Loucy (cell line): ENCODE results near the gene B3GAT2.

Source experiments
- H2AFZ ChIP-seq: fragments of 200-600 bp; sonication (generic); 2 replicates; pipeline ENCODE4 v1.6.0; 2016; ENCODE audit warnings: antibody characterized with exemption, mild to moderate bottlenecking, low read length, moderate library complexity
- H3F3A ChIP-seq: fragments of 200-600 bp; 2 replicates; pipeline ENCODE4 v1.6.0; 2016; ENCODE audit warnings: antibody characterized with exemption, low read depth, mild to moderate bottlenecking
- H3K27me3 ChIP-seq: fragments of 200-600 bp; sonication (generic); 2 replicates; pipeline ENCODE4 v1.6.1; 2014; ENCODE audit warnings: low read length, mild to moderate bottlenecking; ENCODE audit not compliant: insufficient read depth, poor library complexity, severe bottlenecking
- H3K36me3 ChIP-seq: fragments of 200-600 bp; sonication (generic); 2 replicates; pipeline ENCODE4 v1.6.1; 2016; ENCODE audit warnings: low read length; ENCODE audit not compliant: insufficient read depth
- H3K4me1 ChIP-seq: fragments of 200-600 bp; sonication (generic); 2 replicates; pipeline ENCODE4 v1.5.1; 2014; ENCODE audit warnings: low read length, mild to moderate bottlenecking; ENCODE audit not compliant: insufficient read depth, poor library complexity, severe bottlenecking
- H3K4me2 ChIP-seq: fragments of 200-600 bp; sonication (generic); 2 replicates; pipeline ENCODE4 v1.6.0; 2014; ENCODE audit warnings: antibody characterized with exemption, low read length, low read depth, mild to moderate bottlenecking; ENCODE audit not compliant: poor library complexity, severe bottlenecking
- H3K4me3 ChIP-seq: fragments of 200-600 bp; sonication (generic); 2 replicates; pipeline ENCODE4 v1.5.1; 2014; ENCODE audit warnings: low read length, mild to moderate bottlenecking, mixed read lengths; ENCODE audit not compliant: poor library complexity, severe bottlenecking
- H3K79me2 ChIP-seq: fragments of 200-600 bp; sonication (generic); 2 replicates; pipeline ENCODE4 v1.6.1; 2014; ENCODE audit warnings: low read length; ENCODE audit not compliant: insufficient read depth
- H3K9ac ChIP-seq: fragments of 200-600 bp; sonication (generic); 2 replicates; pipeline ENCODE4 v1.6.0; 2014; ENCODE audit warnings: mild to moderate bottlenecking, low read depth, low read length, moderate library complexity; ENCODE audit not compliant: poor library complexity, severe bottlenecking
- H3K9me2 ChIP-seq: fragments of 200-600 bp; sonication (generic); replicated peaks from 2 replicates; pipeline ENCODE4 v1.6.1; 2016; ENCODE audit warnings: low read depth, low read length, mixed read lengths
- H3K9me3 ChIP-seq: fragments of 200-600 bp; sonication (generic); 2 replicates; pipeline ENCODE4 v1.6.1; 2014; ENCODE audit warnings: mild to moderate bottlenecking, antibody characterized with exemption, low read length, low read depth; ENCODE audit not compliant: insufficient read depth
- H4K20me1 ChIP-seq: fragments of 200-600 bp; sonication (generic); 2 replicates; pipeline ENCODE4 v1.6.0; 2014; ENCODE audit warnings: antibody characterized with exemption, low read length, mild to moderate bottlenecking; ENCODE audit not compliant: insufficient read depth, poor library complexity, severe bottlenecking
- CTCF ChIP-seq: fragments of 200-600 bp; sonication (generic); conservative IDR thresholded peaks from 2 replicates; pipeline ENCODE4 v1.5.1; 2014; ENCODE audit warnings: mild to moderate bottlenecking, antibody characterized with exemption, low read length
- EZH2phosphoT487 ChIP-seq: fragments of 200-600 bp; IDR thresholded peaks from 2 replicates; pipeline ENCODE4 v1.6.1; 2018; ENCODE audit warnings: antibody characterized with exemption, mild to moderate bottlenecking, moderate library complexity, borderline replicate concordance

B3GAT2 gene

GRCh38 chr6:70973604-70974003 lies 16.7 kb upstream of the B3GAT2 start:
- no peak for TF ChIP-seq EZH2phosphoT487
- Histone ChIP-seq H3K36me3 (no peaks in the 10 kb centered on the region), H4K20me1 (no peaks in the 10 kb centered on the region), H3K9me2 (no peaks in the 10 kb centered on the region), H3K9ac (no peak overlapping the region), H3K79me2 (no peaks in the 10 kb centered on the region), H3K9me3 (no peaks in the 10 kb centered on the region), H3K27me3 (no peaks in the 10 kb centered on the region), H3K4me1 (no peaks in the 10 kb centered on the region), H3K4me3 (no peak overlapping the region), H3K4me2 (no peak overlapping the region), H2AFZ (no peak overlapping the region), H3F3A (no peaks in the 10 kb centered on the region)

GRCh38 chr6:70967049-70967448 lies 10.2 kb upstream of the B3GAT2 start:
- no peaks in the 10 kb centered on the region for H3K9me3 ChIP-seq
- H3K9ac ChIP-seq = no peak overlapping the region
- no peaks in the 10 kb centered on the region for H3K36me3 ChIP-seq
- H3K9me2 ChIP-seq = no peaks in the 10 kb centered on the region
- H2AFZ ChIP-seq = no peak overlapping the region
- H3F3A ChIP-seq = no peaks in the 10 kb centered on the region
- no peak overlapping the region for H3K4me2 ChIP-seq
- H3K79me2 ChIP-seq = no peaks in the 10 kb centered on the region
- TF ChIP-seq EZH2phosphoT487 (no peak), CTCF (no peak)
- no peaks in the 10 kb centered on the region for H4K20me1 ChIP-seq
- H3K4me3 ChIP-seq = no peak overlapping the region
- H3K4me1 ChIP-seq = no peaks in the 10 kb centered on the region
- no peaks in the 10 kb centered on the region for H3K27me3 ChIP-seq

- H3K27me3 ChIP-seq = no peaks in the 10 kb centered on the region
Measured at GRCh38 chr6:70957284-70957617, 391 bp upstream of the B3GAT2 start.

More at GRCh38 chr6:70957284-70957617, 391 bp upstream of the B3GAT2 start:
- Histone ChIP-seq H3K36me3 (no peaks in the 10 kb centered on the region), H3K9ac (no peak overlapping the region), H3K4me1 (no peaks in the 10 kb centered on the region), H3K79me2 (no peaks in the 10 kb centered on the region), H4K20me1 (no peaks in the 10 kb centered on the region), H3K4me2 (no peak overlapping the region), H2AFZ (no peak overlapping the region), H3K4me3 (no peak overlapping the region), H3F3A (no peaks in the 10 kb centered on the region), H3K9me2 (no peaks in the 10 kb centered on the region), H3K9me3 (no peaks in the 10 kb centered on the region)
- TF ChIP-seq EZH2phosphoT487 (no peak), CTCF (no peak)
